Cardiac muscle cell (in vitro differentiated cells and primary cell): Measurements from ENCODE around the gene EXOSC7. TPM values are rescaled to one million over a fixed set of nuclear protein-coding genes. Genes with fewer than 3 reads are reported as not detected.

ENCODE experiments used
- DNase-seq, 2 donors: peaks; one replicate each; pipeline versions ENCODE4 v3.0.0 to v3.0.0-alpha.2; 2010 to 2017; ENCODE audit warnings: low read depth in 1 of 2, low spot score in 1 of 2
- H3K27ac ChIP-seq: fragments of 200-600 bp; sonication (generic); 2 replicates; pipeline ENCODE4 v1.5.1; 2016
- H3K27me3 ChIP-seq: fragments of 200-600 bp; sonication (generic); 2 replicates; pipeline ENCODE4 v1.6.0; 2016; ENCODE audit warnings: control low read depth
- H3K36me3 ChIP-seq: fragments of 200-600 bp; sonication (generic); 2 replicates; pipeline ENCODE4 v1.5.1; 2016; ENCODE audit warnings: control low read depth
- H3K4me1 ChIP-seq: fragments of 200-600 bp; sonication (generic); 2 replicates; pipeline ENCODE4 v1.8.1; 2017; ENCODE audit warnings: low read depth, mild to moderate bottlenecking, mixed run types
- H3K4me3 ChIP-seq: fragments of 200-600 bp; sonication (generic); 2 replicates; pipeline ENCODE4 v1.5.1; 2016; ENCODE audit warnings: mild to moderate bottlenecking
- H3K9me3 ChIP-seq: fragments of 200-600 bp; sonication (generic); 2 replicates; pipeline ENCODE4 v1.5.1; 2017; ENCODE audit warnings: low read depth, mild to moderate bottlenecking, control low read depth
- polyA plus RNA-seq: library from polyadenylated mRNA; unstranded; fragments of >200 nt; fragmentation: Nextera tagmentation; extraction: Ambion mirVana; gene quantifications from 2 replicates; pipeline ENCODE4 v1.2.1, GENCODE V29; 2016
- total RNA-seq: library from RNA; depleted of rRNA; stranded (reverse); fragments of >200 nt; gene quantifications from 2 replicates; pipeline ENCODE4 v1.2.3, GENCODE V29; 2016
- TF ChIP-seq, protein P1 (sequence below): IDR thresholded peaks from 2 replicates; pipeline ENCODE4 v1.5.1; 2012; ENCODE audit warnings: low read depth, mild to moderate bottlenecking, low read length

Gene EXOSC7
- total and polyA plus RNA-seq, 2 experiments from 2014 or later, result 61.1 to 66.9 TPM

DNA sequence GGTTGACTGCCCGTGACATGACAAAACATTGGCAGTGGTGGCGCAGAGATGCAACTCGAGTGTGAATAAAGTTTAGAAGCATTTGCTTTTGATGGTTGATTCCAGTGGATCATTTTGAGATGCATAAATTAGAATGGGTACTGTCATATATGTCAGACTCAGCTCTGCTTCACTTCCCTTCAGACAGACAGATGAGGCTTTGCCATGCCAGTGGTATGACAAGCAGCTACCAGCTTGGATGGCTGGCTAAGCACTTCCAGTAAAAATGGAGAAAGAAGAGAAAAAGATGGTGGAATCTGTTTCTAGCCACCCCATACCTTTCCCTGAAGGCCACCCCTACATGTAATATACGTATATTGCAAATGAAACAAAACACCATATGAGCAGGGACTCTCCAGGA, 36.5 kb downstream of the EXOSC7 start:
- H3K36me3 ChIP-seq, result peaks cover 7% of the 10 kb centered on the region

DNA sequence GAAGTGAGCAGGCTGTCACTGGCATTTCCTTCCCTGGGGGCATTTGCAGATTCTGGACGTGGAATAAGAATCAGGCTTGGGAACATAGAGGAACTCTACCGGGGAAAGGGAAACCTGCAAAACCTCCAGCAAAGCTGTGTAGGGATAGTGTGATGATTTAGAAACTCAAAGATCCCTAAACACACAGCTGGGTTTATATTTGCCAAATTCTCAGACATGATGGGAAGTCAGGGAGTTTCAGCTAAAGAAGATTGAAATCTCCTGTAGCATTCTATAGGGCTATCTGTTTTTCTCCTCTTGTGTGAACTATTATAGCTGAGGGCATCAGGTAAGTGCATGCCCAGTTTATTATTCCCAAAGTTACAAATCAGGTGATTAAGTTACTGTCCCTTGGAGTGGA, 40.9 kb downstream of the EXOSC7 start:
- Histone ChIP-seq H3K27me3 (no peaks in the 10 kb centered on the region), H3K27ac (no peak overlapping the region), H3K4me1 (no peaks in the 10 kb centered on the region), H3K4me3 (no peak overlapping the region), H3K9me3 (no peaks in the 10 kb centered on the region), H3K36me3 (peaks cover 7% of the 10 kb centered on the region)
- TF ChIP-seq, protein P1, sequence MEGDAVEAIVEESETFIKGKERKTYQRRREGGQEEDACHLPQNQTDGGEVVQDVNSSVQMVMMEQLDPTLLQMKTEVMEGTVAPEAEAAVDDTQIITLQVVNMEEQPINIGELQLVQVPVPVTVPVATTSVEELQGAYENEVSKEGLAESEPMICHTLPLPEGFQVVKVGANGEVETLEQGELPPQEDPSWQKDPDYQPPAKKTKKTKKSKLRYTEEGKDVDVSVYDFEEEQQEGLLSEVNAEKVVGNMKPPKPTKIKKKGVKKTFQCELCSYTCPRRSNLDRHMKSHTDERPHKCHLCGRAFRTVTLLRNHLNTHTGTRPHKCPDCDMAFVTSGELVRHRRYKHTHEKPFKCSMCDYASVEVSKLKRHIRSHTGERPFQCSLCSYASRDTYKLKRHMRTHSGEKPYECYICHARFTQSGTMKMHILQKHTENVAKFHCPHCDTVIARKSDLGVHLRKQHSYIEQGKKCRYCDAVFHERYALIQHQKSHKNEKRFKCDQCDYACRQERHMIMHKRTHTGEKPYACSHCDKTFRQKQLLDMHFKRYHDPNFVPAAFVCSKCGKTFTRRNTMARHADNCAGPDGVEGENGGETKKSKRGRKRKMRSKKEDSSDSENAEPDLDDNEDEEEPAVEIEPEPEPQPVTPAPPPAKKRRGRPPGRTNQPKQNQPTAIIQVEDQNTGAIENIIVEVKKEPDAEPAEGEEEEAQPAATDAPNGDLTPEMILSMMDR, result no peak
- DNase-seq, result no peak

More for the DNA sequence above, 36.5 kb downstream of the EXOSC7 start:
- no peaks in the 10 kb centered on the region for H3K27me3 ChIP-seq
- H3K27ac ChIP-seq, result no peak overlapping the region
- no peaks in the 10 kb centered on the region for H3K4me1 ChIP-seq
- TF ChIP-seq, protein P1, result no peak
- no peak for DNase-seq
- no peak overlapping the region for H3K4me3 ChIP-seq
- H3K9me3 ChIP-seq, result no peaks in the 10 kb centered on the region

DNA sequence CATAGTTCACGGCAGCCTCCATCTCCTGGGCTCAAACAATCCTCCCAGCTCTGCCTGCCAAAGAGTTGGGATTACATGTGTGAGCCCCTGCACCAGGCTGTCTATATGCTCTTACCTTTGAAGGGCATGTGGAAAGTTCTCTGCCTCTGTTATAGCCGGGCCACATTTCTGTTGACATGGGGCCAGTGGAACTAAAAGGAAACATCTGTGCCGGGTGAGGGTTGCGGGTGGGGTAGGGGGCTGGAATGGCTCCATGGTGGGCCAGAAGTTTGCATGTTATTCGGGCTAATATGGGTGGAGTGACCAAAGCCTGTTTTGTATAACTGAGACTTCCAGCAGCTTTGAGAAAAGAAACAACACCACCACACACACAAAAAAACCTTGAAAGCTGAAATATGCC, 41.8 kb downstream of the EXOSC7 start:
- no peak overlapping the region for H3K4me3 ChIP-seq
- H3K27me3 ChIP-seq, result no peaks in the 10 kb centered on the region
- H3K4me1 ChIP-seq, result no peaks in the 10 kb centered on the region
- no peak overlapping the region for H3K27ac ChIP-seq
- no peaks in the 10 kb centered on the region for H3K9me3 ChIP-seq
- H3K36me3 ChIP-seq, result peaks cover 2% of the 10 kb centered on the region
- DNase-seq, result no peak
- TF ChIP-seq, protein P1, result no peak

DNA sequence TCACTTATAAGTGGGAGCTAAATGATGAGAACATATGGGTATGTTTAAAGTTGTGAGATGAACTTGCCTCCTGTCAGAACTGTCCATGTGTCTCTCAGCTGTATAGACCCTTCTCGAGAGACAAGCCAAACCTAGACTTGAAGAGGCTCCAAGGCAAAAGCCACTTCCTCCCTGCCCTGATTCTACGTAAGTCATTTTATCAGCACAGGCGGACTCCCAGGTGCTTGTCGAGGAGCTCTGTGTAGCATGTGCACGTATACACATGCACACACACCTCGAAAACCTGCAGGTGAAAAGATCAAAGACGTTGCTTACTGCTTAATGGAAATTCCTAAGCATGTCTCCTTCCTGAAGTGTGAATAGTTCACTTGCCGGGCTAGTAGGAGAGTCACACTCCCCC, 44.5 kb downstream of the EXOSC7 start:
- no peak for DNase-seq
- Histone ChIP-seq H3K4me1 (no peaks in the 10 kb centered on the region), H3K4me3 (no peak overlapping the region), H3K27me3 (no peaks in the 10 kb centered on the region), H3K9me3 (no peaks in the 10 kb centered on the region), H3K27ac (no peak overlapping the region), H3K36me3 (no peaks in the 10 kb centered on the region)
- TF ChIP-seq, protein P1, result no peak

DNA sequence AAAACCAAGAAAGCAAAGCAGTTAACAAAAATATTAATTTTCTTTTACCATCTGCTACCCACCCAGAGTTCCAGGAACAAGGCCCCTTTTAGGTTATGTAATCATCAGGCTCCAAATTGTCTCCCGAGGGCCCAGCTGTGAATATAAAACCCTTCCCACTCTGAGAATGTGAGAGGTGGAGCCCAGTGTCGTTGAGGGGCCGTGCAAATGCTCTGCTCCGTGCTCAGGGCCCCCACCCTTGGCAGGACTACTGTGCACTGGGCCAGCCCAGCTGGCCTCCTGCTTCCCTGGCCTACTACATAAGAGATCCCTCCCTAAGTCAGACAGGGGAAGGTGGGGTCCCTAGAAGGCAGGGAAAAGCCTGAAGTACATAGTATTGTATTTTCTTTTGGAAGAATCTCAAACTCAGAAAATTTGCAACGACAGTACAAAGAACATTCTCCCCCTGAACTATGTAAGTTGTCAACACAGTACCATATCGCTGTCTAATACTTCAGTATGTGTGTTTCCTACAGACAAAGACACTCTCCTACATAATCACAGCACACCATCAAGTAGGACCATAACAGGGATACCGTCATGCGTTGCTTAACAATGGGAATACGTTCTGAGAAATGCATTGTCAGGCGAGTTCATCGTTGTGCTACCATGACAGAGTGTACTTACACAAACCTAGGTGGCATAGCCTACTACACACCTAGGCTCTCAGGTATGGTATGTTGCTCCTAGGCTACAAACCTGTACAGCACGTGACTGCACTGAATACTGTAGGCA, 45.7 kb downstream of the EXOSC7 start:
- H3K4me3 ChIP-seq, result no peak overlapping the region
- no peaks in the 10 kb centered on the region for H3K36me3 ChIP-seq
- peak in 1 of 2 donors; percentile 34 for DNase-seq
- no peaks in the 10 kb centered on the region for H3K4me1 ChIP-seq
- no peak overlapping the region for H3K27ac ChIP-seq
- H3K9me3 ChIP-seq, result no peaks in the 10 kb centered on the region
- H3K27me3 ChIP-seq, result no peaks in the 10 kb centered on the region
- TF ChIP-seq, protein P1, result no peak
